HepG2 (cell line): ENCODE measurements around the gene HAP1. TPM values are rescaled to one million over a fixed set of nuclear protein-coding genes. Genes with fewer than 3 reads are reported as not detected.

Source experiments
- AGO1 ChIP-seq: fragments of 200-400 bp; formaldehyde crosslinking; IDR thresholded peaks from 2 replicates; pipeline ENCODE4 v1.6.1; 2017; ENCODE audit warnings: mild to moderate bottlenecking, low read depth, low read length, moderate library complexity; ENCODE audit not compliant: poor library complexity, severe bottlenecking
- ATF7-NPFF ChIP-seq: sonication (generic); formaldehyde crosslinking; IDR thresholded peaks from 2 replicates; pipeline ENCODE4 v1.8.1; 2023; ENCODE audit warnings: mild to moderate bottlenecking, low read depth, missing genetic modification reagents, moderate library complexity
- BORCS8-MEF2B ChIP-seq: sonication (generic); formaldehyde crosslinking; IDR thresholded peaks from 2 replicates; pipeline ENCODE4 v1.8.0; 2022; ENCODE audit warnings: mild to moderate bottlenecking, missing genetic modification reagents
- DNMT3B ChIP-seq: conservative IDR thresholded peaks from 2 replicates; pipeline ENCODE4 v1.6.1; 2016; ENCODE audit warnings: missing biosample characterization, control low read depth
- ERF ChIP-seq: IDR thresholded peaks from 2 replicates; pipeline ENCODE4 v1.6.1; 2018; ENCODE audit warnings: missing biosample characterization, missing genetic modification reagents
- JUNB ChIP-seq: sonication (generic); formaldehyde crosslinking; IDR thresholded peaks from 2 replicates; pipeline ENCODE4 v1.8.0; 2022; ENCODE audit warnings: missing genetic modification reagents, mild to moderate bottlenecking, borderline replicate concordance
- KDM2A ChIP-seq: sonication (generic); formaldehyde crosslinking; IDR thresholded peaks from 2 replicates; pipeline ENCODE4 v1.4.0; 2020; ENCODE audit warnings: low read depth, missing genetic modification reagents, borderline replicate concordance
- NCOA2 ChIP-seq: sonication (generic); formaldehyde crosslinking; IDR thresholded peaks from 2 replicates; pipeline ENCODE4 v1.8.0; 2022; ENCODE audit warnings: inconsistent platforms
- POLR2G ChIP-seq: fragments of 200-400 bp; formaldehyde crosslinking; IDR thresholded peaks from 2 replicates; pipeline ENCODE4 v1.6.1; 2018; ENCODE audit warnings: mild to moderate bottlenecking, low read depth, low read length, moderate library complexity
- RAD21 ChIP-seq: fragments of 450-650 bp; formaldehyde crosslinking; IDR thresholded peaks from 2 replicates; pipeline ENCODE4 v1.5.0; 2020; ENCODE audit warnings: mild to moderate bottlenecking
- SOX13 ChIP-seq, 3 experiments: fragments of 450-650 bp in 1 of 3; sonication (generic) in 1 of 3; formaldehyde crosslinking in 1 of 3; IDR thresholded peaks in 2 of 3; conservative IDR thresholded peaks in 1 of 3; 2 replicates each; pipeline versions ENCODE4 v1.5.0 to v1.6.1; 2016 to 2020; ENCODE audit warnings: antibody characterized with exemption in 1 of 3, mild to moderate bottlenecking in 1 of 3, missing compliant biosample characterization in 1 of 3, missing genetic modification reagents in 1 of 3, moderate library complexity in 1 of 3
- ZFP41 ChIP-seq: sonication (generic); formaldehyde crosslinking; IDR thresholded peaks from 2 replicates; pipeline ENCODE4 v1.4.0; 2020; ENCODE audit warnings: mild to moderate bottlenecking, missing genetic modification reagents, borderline replicate concordance
- ZNF598 ChIP-seq: sonication (generic); formaldehyde crosslinking; IDR thresholded peaks from 2 replicates; pipeline ENCODE4 v1.5.1; 2020; ENCODE audit warnings: mild to moderate bottlenecking, missing genetic modification reagents, borderline replicate concordance
- ZNF660 ChIP-seq: sonication (generic); formaldehyde crosslinking; IDR thresholded peaks from 2 replicates; pipeline ENCODE4 v1.5.1; 2020; ENCODE audit warnings: mild to moderate bottlenecking, low read depth, missing genetic modification reagents, borderline replicate concordance
- polyA plus RNA-seq, 8 experiments: library from polyadenylated mRNA; depleted of rRNA in 3 of 8; stranded (reverse) in 7 of 8; unstranded in 1 of 8; fragments of >200 nt; fragmentation: Illumina TruSeq in 4 of 8; extraction: Trizol in 4 of 8; gene quantifications; 2 replicates each; pipeline versions ENCODE4 v1.2.1 to v1.2.3, GENCODE V29; 2011 to 2016; ENCODE audit warnings: low read depth in 4 of 8, missing spikeins in 1 of 8, mixed read lengths in 1 of 8; ENCODE audit not compliant: insufficient read depth in 1 of 8
- total RNA-seq, 5 experiments: library from RNA; depleted of rRNA; stranded (reverse); fragments of >200 nt; fragmentation: Illumina TruSeq; extraction: Trizol; gene quantifications; 2 replicates each; pipeline ENCODE4 v1.2.3, GENCODE V29; 2016; ENCODE audit warnings: low read depth in 1 of 5
- TF ChIP-seq, protein P1 (sequence below): sonication (generic); formaldehyde crosslinking; IDR thresholded peaks from 2 replicates; pipeline ENCODE4 v1.5.1; 2020; ENCODE audit warnings: mild to moderate bottlenecking, missing genetic modification reagents, moderate library complexity
- TF ChIP-seq, protein P2 (sequence below): IDR thresholded peaks from 2 replicates; pipeline ENCODE4 v1.6.1; 2018; ENCODE audit warnings: missing genetic modification reagents, mild to moderate bottlenecking, missing compliant biosample characterization
- TF ChIP-seq, protein P3 (sequence below): sonication (generic); formaldehyde crosslinking; conservative IDR thresholded peaks from 2 replicates; pipeline ENCODE4 v1.4.0; 2020; ENCODE audit warnings: mild to moderate bottlenecking, missing genetic modification reagents, moderate library complexity
- TF ChIP-seq, protein P4 (sequence below): IDR thresholded peaks from 2 replicates; pipeline ENCODE4 v1.6.1; 2018; ENCODE audit warnings: missing genetic modification reagents
- TF ChIP-seq, protein P5 (sequence below): sonication (generic); formaldehyde crosslinking; IDR thresholded peaks from 2 replicates; pipeline ENCODE4 v1.8.0; 2022; ENCODE audit warnings: mild to moderate bottlenecking, missing genetic modification reagents, moderate library complexity

The HAP1 gene
- total and polyA plus RNA-seq, 2 of the 13 experiments (the other 11 are each of a cell fraction or from before 2014, with no cell fraction given), result 0.07 TPM

DNA sequence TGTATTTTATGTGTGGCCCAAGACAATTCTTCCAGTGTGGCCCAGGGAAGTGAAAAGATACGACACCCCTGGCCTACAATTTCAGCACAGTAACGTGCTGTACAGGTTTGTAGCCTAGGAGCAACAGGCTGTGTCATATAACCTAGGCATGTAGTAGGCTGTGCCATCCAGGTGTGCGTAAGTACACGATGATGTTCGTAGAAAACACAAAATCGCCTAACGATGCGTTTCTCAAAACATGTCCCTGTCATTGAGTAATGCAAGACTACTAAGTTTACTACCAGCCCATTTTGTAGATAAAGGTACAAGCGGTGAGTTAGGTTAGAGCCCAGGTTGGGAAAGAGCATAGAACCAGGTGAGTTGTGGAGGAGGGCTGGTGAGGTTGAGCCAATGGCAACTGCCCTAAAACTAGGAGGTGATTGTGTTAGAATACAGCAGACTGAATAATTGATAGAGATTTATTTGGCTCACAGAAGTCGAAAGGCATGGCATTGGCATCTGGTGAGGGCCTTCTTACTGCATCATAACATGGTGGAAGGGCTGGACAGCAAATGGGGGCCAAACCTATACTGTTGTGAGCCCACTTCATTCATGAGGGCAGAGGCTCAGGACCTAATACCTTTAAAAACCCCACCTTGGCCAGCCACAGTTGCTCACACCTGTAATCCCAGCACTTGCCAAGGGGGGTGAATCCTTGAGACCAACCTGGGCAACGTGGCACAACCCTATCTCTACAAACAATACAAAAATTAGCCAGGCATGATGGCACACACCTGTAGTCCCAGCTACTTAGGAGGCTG lies 41.5 kb downstream of the HAP1 start (continued):
- TF ChIP-seq, protein P1, sequence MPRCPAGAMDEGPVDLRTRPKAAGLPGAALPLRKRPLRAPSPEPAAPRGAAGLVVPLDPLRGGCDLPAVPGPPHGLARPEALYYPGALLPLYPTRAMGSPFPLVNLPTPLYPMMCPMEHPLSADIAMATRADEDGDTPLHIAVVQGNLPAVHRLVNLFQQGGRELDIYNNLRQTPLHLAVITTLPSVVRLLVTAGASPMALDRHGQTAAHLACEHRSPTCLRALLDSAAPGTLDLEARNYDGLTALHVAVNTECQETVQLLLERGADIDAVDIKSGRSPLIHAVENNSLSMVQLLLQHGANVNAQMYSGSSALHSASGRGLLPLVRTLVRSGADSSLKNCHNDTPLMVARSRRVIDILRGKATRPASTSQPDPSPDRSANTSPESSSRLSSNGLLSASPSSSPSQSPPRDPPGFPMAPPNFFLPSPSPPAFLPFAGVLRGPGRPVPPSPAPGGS (CRISPR knock-in tag), result peak; percentile 42
- TF ChIP-seq JUNB (CRISPR knock-in tag) (no peak), ZNF660 (no peak), NCOA2 (CRISPR knock-in tag) (peak; percentile 28; the same call in 1 of the 2 replicates), ATF7-NPFF (0 out of 2 replicates have a peak, but pooled peaks have one; percentile 19), DNMT3B (0 out of 2 replicates have a peak, but pooled peaks have one; percentile 23), AGO1 (no peak), KDM2A (CRISPR knock-in tag) (peak; percentile 57; the same call in 1 of the 2 replicates), RAD21 (peak; percentile 26; the same call in 1 of the 2 replicates), SOX13 (IDR thresholded peaks at IDR 0.05) (no peak), SOX13 (CRISPR knock-in tag; conservative IDR thresholded peaks at IDR 0.05 in 1 of 2, IDR thresholded peaks at IDR 0.05 in 1 of 2) (peak in 1 of 2 experiments; percentile 90; a peak in 2 of 4 replicates), BORCS8-MEF2B (CRISPR knock-in tag) (0 out of 2 replicates have a peak, but pooled peaks have one; percentile 36), ZFP41 (CRISPR knock-in tag) (no peak), ERF (0 out of 2 replicates have a peak, but pooled peaks have one; percentile 11), POLR2G (peak; percentile 67), ZNF598 (CRISPR knock-in tag) (0 out of 2 replicates have a peak, but pooled peaks have one; percentile 38)
- TF ChIP-seq, protein P2, sequence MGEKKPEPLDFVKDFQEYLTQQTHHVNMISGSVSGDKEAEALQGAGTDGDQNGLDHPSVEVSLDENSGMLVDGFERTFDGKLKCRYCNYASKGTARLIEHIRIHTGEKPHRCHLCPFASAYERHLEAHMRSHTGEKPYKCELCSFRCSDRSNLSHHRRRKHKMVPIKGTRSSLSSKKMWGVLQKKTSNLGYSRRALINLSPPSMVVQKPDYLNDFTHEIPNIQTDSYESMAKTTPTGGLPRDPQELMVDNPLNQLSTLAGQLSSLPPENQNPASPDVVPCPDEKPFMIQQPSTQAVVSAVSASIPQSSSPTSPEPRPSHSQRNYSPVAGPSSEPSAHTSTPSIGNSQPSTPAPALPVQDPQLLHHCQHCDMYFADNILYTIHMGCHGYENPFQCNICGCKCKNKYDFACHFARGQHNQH (CRISPR knock-in tag), result 0 out of 2 replicates have a peak, but pooled peaks have one; percentile 35
- TF ChIP-seq, protein P3, sequence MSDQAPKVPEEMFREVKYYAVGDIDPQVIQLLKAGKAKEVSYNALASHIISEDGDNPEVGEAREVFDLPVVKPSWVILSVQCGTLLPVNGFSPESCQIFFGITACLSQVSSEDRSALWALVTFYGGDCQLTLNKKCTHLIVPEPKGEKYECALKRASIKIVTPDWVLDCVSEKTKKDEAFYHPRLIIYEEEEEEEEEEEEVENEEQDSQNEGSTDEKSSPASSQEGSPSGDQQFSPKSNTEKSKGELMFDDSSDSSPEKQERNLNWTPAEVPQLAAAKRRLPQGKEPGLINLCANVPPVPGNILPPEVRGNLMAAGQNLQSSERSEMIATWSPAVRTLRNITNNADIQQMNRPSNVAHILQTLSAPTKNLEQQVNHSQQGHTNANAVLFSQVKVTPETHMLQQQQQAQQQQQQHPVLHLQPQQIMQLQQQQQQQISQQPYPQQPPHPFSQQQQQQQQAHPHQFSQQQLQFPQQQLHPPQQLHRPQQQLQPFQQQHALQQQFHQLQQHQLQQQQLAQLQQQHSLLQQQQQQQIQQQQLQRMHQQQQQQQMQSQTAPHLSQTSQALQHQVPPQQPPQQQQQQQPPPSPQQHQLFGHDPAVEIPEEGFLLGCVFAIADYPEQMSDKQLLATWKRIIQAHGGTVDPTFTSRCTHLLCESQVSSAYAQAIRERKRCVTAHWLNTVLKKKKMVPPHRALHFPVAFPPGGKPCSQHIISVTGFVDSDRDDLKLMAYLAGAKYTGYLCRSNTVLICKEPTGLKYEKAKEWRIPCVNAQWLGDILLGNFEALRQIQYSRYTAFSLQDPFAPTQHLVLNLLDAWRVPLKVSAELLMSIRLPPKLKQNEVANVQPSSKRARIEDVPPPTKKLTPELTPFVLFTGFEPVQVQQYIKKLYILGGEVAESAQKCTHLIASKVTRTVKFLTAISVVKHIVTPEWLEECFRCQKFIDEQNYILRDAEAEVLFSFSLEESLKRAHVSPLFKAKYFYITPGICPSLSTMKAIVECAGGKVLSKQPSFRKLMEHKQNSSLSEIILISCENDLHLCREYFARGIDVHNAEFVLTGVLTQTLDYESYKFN (CRISPR knock-in tag), result 0 out of 2 replicates have a peak, but pooled peaks have one; percentile 15
- TF ChIP-seq, protein P4, sequence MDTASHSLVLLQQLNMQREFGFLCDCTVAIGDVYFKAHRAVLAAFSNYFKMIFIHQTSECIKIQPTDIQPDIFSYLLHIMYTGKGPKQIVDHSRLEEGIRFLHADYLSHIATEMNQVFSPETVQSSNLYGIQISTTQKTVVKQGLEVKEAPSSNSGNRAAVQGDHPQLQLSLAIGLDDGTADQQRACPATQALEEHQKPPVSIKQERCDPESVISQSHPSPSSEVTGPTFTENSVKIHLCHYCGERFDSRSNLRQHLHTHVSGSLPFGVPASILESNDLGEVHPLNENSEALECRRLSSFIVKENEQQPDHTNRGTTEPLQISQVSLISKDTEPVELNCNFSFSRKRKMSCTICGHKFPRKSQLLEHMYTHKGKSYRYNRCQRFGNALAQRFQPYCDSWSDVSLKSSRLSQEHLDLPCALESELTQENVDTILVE (CRISPR knock-in tag), result 0 out of 2 replicates have a peak, but pooled peaks have one; percentile 34
- TF ChIP-seq, protein P5, sequence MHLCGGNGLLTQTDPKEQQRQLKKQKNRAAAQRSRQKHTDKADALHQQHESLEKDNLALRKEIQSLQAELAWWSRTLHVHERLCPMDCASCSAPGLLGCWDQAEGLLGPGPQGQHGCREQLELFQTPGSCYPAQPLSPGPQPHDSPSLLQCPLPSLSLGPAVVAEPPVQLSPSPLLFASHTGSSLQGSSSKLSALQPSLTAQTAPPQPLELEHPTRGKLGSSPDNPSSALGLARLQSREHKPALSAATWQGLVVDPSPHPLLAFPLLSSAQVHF (CRISPR knock-in tag), result 0 out of 2 replicates have a peak, but pooled peaks have one; percentile 64
